GM12878 (cell line): ENCODE results near the gene LDLRAP1. TPM values are rescaled to one million over a fixed set of nuclear protein-coding genes. Genes with fewer than 3 reads are reported as not detected.

Experiments
- ATAC-seq: fragments of 200-7000 bp; cut with Tn5 transposase; 3 replicates; pipeline ENCODE4 v1.9.1; 2020; ENCODE audit warnings: mild to moderate bottlenecking, moderate library complexity
- BruUV-seq: library from RNA; stranded (reverse); fragments of 400-500 nt; replicated peaks from 2 replicates; lab custom pipeline; 2021; lab: Mats Ljungman, UMichigan
- CTCF ChIA-PET: fragments of 300-600 bp; sonication (Branson Sonifier 250); formaldehyde crosslinking; extraction: SDS; loops from one replicate; lab custom pipeline; 2021; ENCODE audit warnings: inconsistent platforms; lab: Yijun Ruan, JAX
- POLR2A ChIA-PET: fragments of 350-600 bp; formaldehyde crosslinking; extraction: SDS; loops from one replicate; lab custom pipeline; 2021; ENCODE audit warnings: inconsistent platforms; lab: Charles Lee
- RAD21 ChIA-PET: fragments of 300-600 bp; sonication (Branson Sonifier 250); formaldehyde crosslinking; loops from one replicate; lab custom pipeline; 2023; ENCODE audit warnings: antibody characterized with exemption; ENCODE audit not compliant: unreplicated experiment; lab: Charles Lee
- SMC1A ChIA-PET: fragments of 300-600 bp; sonication (Branson Sonifier 250); formaldehyde crosslinking; loops from one replicate; lab custom pipeline; 2023; ENCODE audit not compliant: unreplicated experiment, uncharacterized antibody; lab: Charles Lee
- DNase-seq: peaks from one replicate; pipeline ENCODE4 v3.0.0-alpha.2; 2011; ENCODE audit warnings: low read depth, low spot score
- FAIRE-seq: peaks from 3 replicates; lab custom pipeline; 2011; peaks lifted over from hg19 to GRCh38; lab: Jason Lieb, UNC
- H2AFZ ChIP-seq: 2 replicates; pipeline ENCODE4 v1.6.0; 2011; ENCODE audit warnings: low read depth, low read length, control low read depth; ENCODE audit not compliant: control insufficient read depth
- H3K27ac ChIP-seq: 2 replicates; pipeline ENCODE4 v1.5.1; 2011; ENCODE audit warnings: control low read depth; ENCODE audit not compliant: control insufficient read depth, insufficient read depth
- H3K27me3 ChIP-seq, 2 experiments: replicated peaks in 1 of 2; 2 replicates each; pipeline versions ENCODE4 v1.6.0 to v1.6.1; 2011; ENCODE audit warnings: low read length in 1 of 2; ENCODE audit not compliant: control insufficient read depth in 2 of 2, insufficient read depth in 2 of 2
- H3K36me3 ChIP-seq, 2 experiments: 2 replicates each; pipeline ENCODE4 v1.5.1; 2011; ENCODE audit warnings: low read length in 1 of 2; ENCODE audit not compliant: control insufficient read depth in 2 of 2, insufficient read depth in 2 of 2
- H3K4me1 ChIP-seq: 2 replicates; pipeline ENCODE4 v1.6.1; 2011; ENCODE audit warnings: mild to moderate bottlenecking, low read length, moderate library complexity, mixed read lengths; ENCODE audit not compliant: control insufficient read depth, insufficient read depth
- H3K4me2 ChIP-seq: 2 replicates; pipeline ENCODE4 v1.6.0; 2011; ENCODE audit warnings: control low read depth; ENCODE audit not compliant: control insufficient read depth, insufficient read depth
- H3K4me3 ChIP-seq: fragments of 200-600 bp; sonication (generic); 2 replicates; pipeline ENCODE4 v1.5.1; 2016
- H3K79me2 ChIP-seq: 2 replicates; pipeline ENCODE4 v1.6.0; 2011; ENCODE audit warnings: low read length; ENCODE audit not compliant: control insufficient read depth, insufficient read depth
- H3K9ac ChIP-seq: 2 replicates; pipeline ENCODE4 v1.8.0; 2011; ENCODE audit warnings: low read length, control low read depth, mixed read lengths; ENCODE audit not compliant: control insufficient read depth, insufficient read depth
- H3K9me3 ChIP-seq: replicated peaks from 3 replicates; pipeline ENCODE4 v1.5.1; 2011; ENCODE audit warnings: mild to moderate bottlenecking, low read length; ENCODE audit not compliant: control insufficient read depth, insufficient read depth
- H4K20me1 ChIP-seq: 2 replicates; pipeline ENCODE4 v1.6.0; 2011; ENCODE audit not compliant: control insufficient read depth, insufficient read depth
- ATF2 ChIP-seq: IDR thresholded peaks from 2 replicates; pipeline ENCODE4 v1.6.1; 2012; ENCODE audit warnings: low read length, inconsistent platforms
- BMI1 ChIP-seq: fragments of 450-650 bp; IDR thresholded peaks from 2 replicates; pipeline ENCODE4 v1.6.1; 2016; ENCODE audit warnings: mild to moderate bottlenecking, moderate library complexity, borderline replicate concordance
- GATAD2B ChIP-seq: fragments of 450-650 bp; conservative IDR thresholded peaks from 2 replicates; pipeline ENCODE4 v1.6.1; 2017; ENCODE audit warnings: low read depth, mild to moderate bottlenecking, moderate library complexity
- IKZF2 ChIP-seq, 2 experiments: fragments of 450-650 bp; IDR thresholded peaks; 2 replicates each; pipeline ENCODE4 v1.6.1; 2017; ENCODE audit warnings: mild to moderate bottlenecking in 2 of 2, moderate library complexity in 2 of 2
- JUNB ChIP-seq: IDR thresholded peaks from 2 replicates; pipeline ENCODE4 v1.6.1; 2016; ENCODE audit warnings: antibody characterized with exemption, mild to moderate bottlenecking
- KAT2A ChIP-seq: conservative IDR thresholded peaks from 2 replicates; pipeline ENCODE4 v1.6.1; 2011; ENCODE audit warnings: low read depth, low read length; ENCODE audit not compliant: control insufficient read depth
- KDM1A ChIP-seq: fragments of 200-600 bp; sonication (generic); IDR thresholded peaks from 2 replicates; pipeline ENCODE4 v1.6.1; 2016; ENCODE audit warnings: borderline replicate concordance
- MTA2 ChIP-seq: fragments of 450-650 bp; IDR thresholded peaks from 2 replicates; pipeline ENCODE4 v1.6.1; 2016; ENCODE audit warnings: low read depth, mild to moderate bottlenecking, moderate library complexity
- MYC ChIP-seq: IDR thresholded peaks from 2 replicates; pipeline ENCODE4 v1.6.1; 2011; ENCODE audit warnings: mild to moderate bottlenecking, low read length, moderate library complexity, inconsistent platforms; ENCODE audit not compliant: insufficient read depth, insufficient replicate concordance, insufficient read length, severe bottlenecking
- NKRF ChIP-seq: fragments of 450-650 bp; conservative IDR thresholded peaks from 2 replicates; pipeline ENCODE4 v1.6.1; 2017; ENCODE audit warnings: mild to moderate bottlenecking, moderate library complexity
- POLR2AphosphoS2 ChIP-seq: IDR thresholded peaks from 2 replicates; pipeline ENCODE4 v1.6.1; 2011; ENCODE audit warnings: low read depth, mild to moderate bottlenecking, low read length, improper control_type of control experiment, moderate library complexity
- SIX5 ChIP-seq: IDR thresholded peaks from 2 replicates; pipeline ENCODE4 v1.6.1; 2011; ENCODE audit warnings: mild to moderate bottlenecking, low read depth, low read length, moderate library complexity; ENCODE audit not compliant: severe bottlenecking
- SREBF2 ChIP-seq: IDR thresholded peaks from 2 replicates; pipeline ENCODE4 v1.6.1; 2012; ENCODE audit warnings: mild to moderate bottlenecking, low read length
- USF2 ChIP-seq: IDR thresholded peaks from 2 replicates; pipeline ENCODE4 v1.6.1; 2011; ENCODE audit warnings: low read depth, low read length, improper control_type of control experiment, borderline replicate concordance
- ZBTB11 ChIP-seq: fragments of 450-650 bp; formaldehyde crosslinking; IDR thresholded peaks from 2 replicates; pipeline ENCODE4 v1.5.0; 2022; ENCODE audit warnings: mild to moderate bottlenecking, missing genetic modification characterization
- ZNF274 ChIP-seq: IDR thresholded peaks from one replicate; pipeline ENCODE4 v1.8.0; 2011; ENCODE audit not compliant: insufficient read length, insufficient read depth
- WGBS: methylation state at CpG from one replicate; pipeline ENCODE4 v1.1.6; 2016; ENCODE audit warnings: low lambda C conversion rate; ENCODE audit not compliant: insufficient replicate concordance, insufficient coverage; ENCODE audit errors: missing lambda C conversion rate; 5-methylcytosine and 5-hydroxymethylcytosine counted together
- in situ Hi-C: fragments of 300-500 bp; cut with MboI; formaldehyde crosslinking; loops from 9 replicates; pipeline ENCODE4 v1.14.3; 2018; ENCODE audit warnings: mixed read lengths
- intact Hi-C: fragments of 100-400 bp; cut with micrococcal nuclease; formaldehyde crosslinking; loops from one replicate; pipeline ENCODE4 v1.14.2; 2022; ENCODE audit not compliant: unreplicated experiment
- polyA plus RNA-seq, 11 experiments: library from polyadenylated mRNA; depleted of rRNA in 4 of 11; unstranded in 6 of 11; stranded (reverse) in 5 of 11; fragments of >200 nt; fragmentation: Nextera tagmentation in 4 of 11; fragmentation: Illumina TruSeq in 1 of 11; extraction: Ambion mirVana in 4 of 11; extraction: Trizol in 1 of 11; gene quantifications; 1 replicate in 1 of 11; 2 replicates in 10 of 11; pipeline versions ENCODE4 v1.2.1 to v1.2.3, GENCODE V29; 2011 to 2016; ENCODE audit warnings: inconsistent platforms in 2 of 11, missing spikeins in 2 of 11, low read depth in 1 of 11
- total RNA-seq, 4 experiments: library from RNA; depleted of rRNA in 3 of 4; stranded (reverse); fragments of >200 nt in 3 of 4; fragmentation: Illumina TruSeq in 1 of 4; extraction: Trizol in 1 of 4; gene quantifications; 2 replicates each; pipeline versions ENCODE4 v1.2.1 to v1.2.3, GENCODE V29; 2013 to 2021

The LDLRAP1 gene
- total and polyA plus RNA-seq, 10 of the 15 experiments (the other 5 are each of a cell fraction or from before 2014, with no cell fraction given) = 0.43 to 37.6 (median 22.0) TPM

- no peak for FAIRE-seq
- WGBS = 30% methylated on average over 8 of the region's 8 CpGs
- no peaks in the 10 kb centered on the region for H3K27me3 ChIP-seq
- H3K36me3 ChIP-seq = no peaks in the 10 kb centered on the region
- H3K9me3 ChIP-seq = no peaks in the 10 kb centered on the region
- peak; percentile 64 for ATAC-seq
- RAD21 ChIA-PET = no interaction called here
- CTCF ChIA-PET = no interaction called here
- H3K4me2 ChIP-seq = no peak overlapping the region
- no peaks in the 10 kb centered on the region; the same call in 1 of the 2 replicates for H4K20me1 ChIP-seq
- intact Hi-C loops = no loop called here
- no TSS peak for BruUV-seq
- no peaks in the 10 kb centered on the region for H3K79me2 ChIP-seq
- no peak for DNase-seq
- POLR2A ChIA-PET = no interaction called here
- H3K4me3 ChIP-seq = no peak overlapping the region
- in situ Hi-C loops = no loop called here
- no peak overlapping the region for H2AFZ ChIP-seq
- SMC1A ChIA-PET = no interaction called here
- peaks cover 9% of the 10 kb centered on the region; the same call in 1 of the 2 replicates for H3K4me1 ChIP-seq
- no peak overlapping the region for H3K9ac ChIP-seq
- no peak overlapping the region for H3K27ac ChIP-seq
- TF ChIP-seq KAT2A = no peak
- TF ChIP-seq POLR2AphosphoS2 = no peak
- no peak for TF ChIP-seq GATAD2B
- no peak for TF ChIP-seq USF2
- peak in 1 of 2 experiments; percentile 27; a peak in 1 of 4 replicates for TF ChIP-seq IKZF2 (IDR thresholded peaks at IDR 0.05)
- no peak for TF ChIP-seq ZNF274
- 0 out of 2 replicates have a peak, but pooled peaks have one; percentile 10 for TF ChIP-seq MTA2
- TF ChIP-seq KDM1A = no peak
- no peak for TF ChIP-seq BMI1
- no peak for TF ChIP-seq SIX5
- TF ChIP-seq ZBTB11 (CRISPR knock-in tag) = no peak
- TF ChIP-seq MYC = no peak
- no peak for TF ChIP-seq SREBF2
- no peak for TF ChIP-seq ATF2
- no peak for TF ChIP-seq JUNB
- TF ChIP-seq NKRF = no peak
These were observed 43.9 kb downstream of the LDLRAP1 start for GRCh38 chr1:25587290-25587689.
